Activated CD8-positive, alpha-beta memory T cell treated with anti-CD3 and anti-CD28 coated beads, Interleukin-2, amount 50 U/mL, for 1 hour (primary cell): ENCODE data around the gene PCYT2.

Source experiments
- DNase-seq: peaks from one replicate; pipeline ENCODE4 v3.0.0-alpha.2; 2020; ENCODE audit errors: extremely low read depth

The PCYT2 gene

DNA sequence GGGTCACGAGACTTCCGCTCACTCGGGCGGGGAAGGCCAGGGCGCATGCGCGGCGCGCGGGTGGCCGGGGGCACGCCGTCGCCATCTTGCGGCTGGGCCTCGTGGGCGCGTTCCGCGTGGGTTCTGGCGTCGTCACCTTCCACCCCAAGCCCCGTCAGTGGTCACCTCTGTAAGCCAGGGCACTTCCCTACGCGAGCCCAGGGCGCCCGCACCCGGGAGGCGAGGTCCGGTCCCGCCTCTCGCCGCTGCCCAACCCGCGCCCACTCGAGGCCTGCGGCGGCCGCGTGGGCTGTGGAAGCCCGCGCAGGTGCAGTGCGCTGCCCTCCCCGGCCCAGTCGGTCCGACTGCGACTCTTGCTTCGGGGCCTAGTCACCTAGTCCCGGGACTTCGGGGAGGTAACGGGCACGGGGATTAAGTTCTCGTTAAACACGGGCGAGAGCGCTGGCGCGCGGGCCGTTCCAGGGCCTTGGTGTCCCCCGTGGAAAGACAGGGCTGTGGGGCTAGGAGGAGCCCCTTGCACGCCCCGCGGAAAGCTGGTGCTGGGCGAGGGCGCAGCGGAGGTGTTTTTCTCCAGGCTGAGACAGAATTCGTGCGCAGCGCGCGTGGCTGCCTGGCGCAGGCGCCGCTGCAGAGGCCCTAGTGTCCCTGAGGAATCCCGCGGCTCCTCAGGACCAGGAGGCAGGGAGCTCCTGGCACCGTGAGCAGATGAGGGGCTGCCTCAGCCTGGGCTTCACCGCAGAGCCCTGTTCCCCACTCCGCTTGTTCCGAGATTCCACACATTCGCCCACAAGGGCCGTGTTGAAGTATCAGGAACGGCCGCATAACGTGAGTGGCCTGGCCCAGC, 39.6 kb downstream of the PCYT2 start:
- DNase-seq: peak; percentile 89

DNA sequence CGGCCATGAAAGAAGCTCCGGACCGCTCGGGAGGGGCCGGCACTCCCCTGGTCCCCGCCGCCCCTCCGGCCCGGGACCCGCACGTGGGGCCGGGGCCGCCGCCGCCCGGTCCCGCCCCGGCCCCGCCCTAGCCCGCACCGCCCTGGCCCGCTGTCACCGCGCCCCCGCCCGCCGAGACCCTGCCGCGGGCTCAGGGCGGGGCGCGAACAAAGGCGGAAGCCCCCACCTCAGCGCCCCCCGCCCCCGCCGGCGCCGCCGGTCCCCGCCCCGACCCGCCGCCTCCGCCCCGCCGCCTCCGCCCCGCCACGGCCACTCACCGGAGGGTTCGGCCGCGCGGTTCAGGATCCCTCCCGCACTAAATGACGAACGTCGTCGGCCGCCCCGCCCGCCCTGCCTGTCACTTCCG, 40.2 kb downstream of the PCYT2 start, which contains the start of gene ARHGDIA:
Gene ARHGDIA, minus strand, starts transcription at position 357 of the 406 bp plus-strand sequence. CDS start 1,407 bp downstream, outside the sequence.
- DNase-seq: no peak

DNA sequence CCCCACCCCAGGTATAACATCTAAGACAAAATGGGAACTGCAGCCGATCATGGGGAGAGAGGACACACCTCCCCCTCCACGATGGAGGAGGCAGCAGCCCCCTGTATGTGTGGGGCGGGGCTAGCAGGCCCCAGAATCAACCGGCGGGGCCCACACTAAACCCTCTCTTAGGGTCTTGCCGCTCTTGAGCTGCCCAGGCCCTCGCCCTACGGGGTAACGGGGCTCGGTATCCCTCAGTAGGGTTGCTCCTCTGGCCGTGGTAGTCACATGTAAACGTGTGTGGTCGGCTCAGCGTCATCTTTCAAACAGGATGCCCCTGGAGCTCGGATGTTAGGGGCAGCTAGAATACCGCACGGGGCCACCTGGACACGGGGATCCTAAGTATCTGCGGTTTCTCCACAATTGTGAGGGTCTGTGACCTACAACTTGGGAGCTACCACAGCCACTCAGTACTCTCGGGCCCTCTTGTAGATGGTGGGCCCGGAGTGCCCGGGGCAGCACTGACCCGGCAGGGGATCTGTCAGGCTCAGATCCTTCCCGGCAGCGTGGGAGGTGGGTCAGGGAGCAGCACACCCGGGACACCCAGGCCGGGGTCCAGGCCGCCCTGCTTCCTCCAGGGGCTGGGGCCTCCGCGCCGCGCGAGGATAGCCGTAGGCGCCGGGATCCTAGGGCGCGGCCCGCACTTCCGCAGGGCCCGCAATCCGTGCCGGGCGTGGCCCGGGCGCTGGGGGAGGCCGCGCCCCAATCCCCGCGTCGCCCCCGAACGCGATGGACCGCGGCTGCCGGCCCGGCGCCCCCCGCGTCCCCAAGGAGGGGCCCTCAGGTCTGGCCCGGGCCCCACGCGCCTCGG, 40.8 kb downstream of the PCYT2 start:
- DNase-seq: no peak

DNA sequence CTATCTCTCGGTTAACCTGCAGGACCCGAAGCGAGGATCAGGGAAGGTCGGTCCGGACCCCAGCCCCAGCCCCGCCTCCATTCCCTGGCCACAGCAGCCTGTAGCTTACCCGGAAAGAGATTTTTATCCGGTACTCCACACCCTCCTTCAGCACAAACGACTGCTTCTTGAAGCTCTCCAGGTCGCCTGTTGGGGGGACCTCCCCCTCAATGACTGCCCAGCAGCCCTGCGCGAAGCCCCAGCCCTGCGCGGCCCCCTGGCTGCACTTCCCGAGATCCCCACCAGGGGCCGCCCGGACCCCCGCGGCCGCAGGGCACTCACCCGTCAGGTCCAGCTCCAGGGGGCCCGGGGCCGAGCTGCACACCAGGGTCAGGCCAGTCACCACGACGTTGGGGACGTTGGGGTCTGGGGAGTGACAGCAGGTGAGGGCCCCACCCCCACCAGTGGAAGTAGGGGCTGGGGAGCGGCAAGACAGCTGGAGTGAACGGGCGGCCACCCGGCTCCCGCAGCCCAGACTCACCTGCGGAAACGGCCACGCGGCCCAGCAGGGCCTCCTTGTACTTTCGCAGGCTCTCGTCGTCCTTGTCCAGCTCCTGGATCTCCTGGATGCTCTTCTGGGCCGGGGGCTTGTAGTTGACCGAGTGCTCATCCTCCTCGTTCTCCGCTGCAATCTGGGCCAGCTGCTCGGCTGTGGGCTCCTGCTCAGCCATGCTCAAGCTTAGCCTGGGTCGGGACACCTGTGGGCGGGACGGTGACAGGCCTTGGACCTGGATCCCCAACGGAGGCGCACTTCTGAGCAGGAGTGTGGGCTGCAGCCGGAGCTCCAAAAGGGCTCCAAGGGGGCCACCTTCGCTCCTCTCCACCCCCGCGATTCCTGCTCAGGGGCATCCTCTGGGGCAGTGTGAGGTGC, 41.7 kb downstream of the PCYT2 start:
- DNase-seq: no peak

DNA sequence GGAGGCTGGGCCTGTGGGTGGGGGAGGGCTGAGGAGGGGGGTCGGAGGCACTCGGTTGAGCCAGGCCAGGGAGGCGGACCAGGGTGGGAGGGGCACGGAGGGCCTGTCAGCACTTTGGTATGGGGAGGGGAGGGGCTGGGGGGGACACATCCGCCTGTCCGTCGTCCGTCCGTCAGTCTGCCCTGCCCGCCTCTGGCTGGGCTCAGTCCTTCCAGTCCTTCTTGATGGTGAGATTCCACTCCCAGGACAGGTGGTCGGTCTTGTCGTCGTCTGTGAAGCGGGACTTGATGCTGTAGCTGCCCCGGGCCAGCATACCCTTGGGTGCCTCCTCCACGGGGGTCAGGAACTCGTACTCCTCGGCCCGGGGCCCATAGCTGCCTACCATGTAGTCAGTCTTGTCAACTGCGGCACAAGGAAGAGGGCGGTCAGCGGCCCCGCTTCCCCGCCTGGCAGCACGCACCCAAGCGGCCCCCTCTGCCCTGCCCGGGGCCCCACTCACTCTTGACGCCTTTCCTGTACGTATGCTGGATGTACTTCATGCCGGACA, 42.5 kb downstream of the PCYT2 start:
- DNase-seq: no peak

DNA sequence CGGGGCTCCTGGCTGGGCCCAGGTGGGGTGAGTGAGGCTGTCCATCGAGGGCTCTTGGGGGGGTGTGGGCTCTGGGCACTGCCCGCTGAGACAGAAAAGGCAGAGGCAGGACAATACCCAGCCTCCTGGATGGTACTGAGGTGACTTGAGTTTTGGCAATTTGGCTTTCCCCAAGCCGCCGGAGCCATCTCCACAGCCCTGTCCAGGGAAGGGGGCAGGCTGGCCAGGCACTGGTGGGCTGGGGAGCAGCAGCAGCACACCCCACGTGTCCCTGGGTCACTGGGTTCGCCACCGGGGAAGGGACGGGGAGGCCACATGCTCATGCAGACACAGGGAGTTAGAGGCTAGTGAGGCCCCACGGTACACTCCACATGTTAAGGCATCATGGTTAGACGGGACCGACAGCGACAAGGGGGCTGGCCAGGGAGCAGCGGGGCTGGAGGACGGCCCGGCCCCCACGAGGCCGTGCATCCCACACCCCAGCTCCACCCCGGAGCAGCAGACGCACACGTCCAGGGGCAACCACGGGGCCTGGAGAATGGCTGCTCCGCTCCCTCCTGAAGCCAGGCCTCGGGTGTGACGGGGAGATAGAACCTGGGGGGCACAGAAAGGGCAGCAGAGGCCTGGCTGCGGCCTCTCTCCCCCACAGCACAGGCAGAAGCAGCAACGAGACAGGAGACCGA, 43.1 kb downstream of the PCYT2 start:
- no peak for DNase-seq

DNA sequence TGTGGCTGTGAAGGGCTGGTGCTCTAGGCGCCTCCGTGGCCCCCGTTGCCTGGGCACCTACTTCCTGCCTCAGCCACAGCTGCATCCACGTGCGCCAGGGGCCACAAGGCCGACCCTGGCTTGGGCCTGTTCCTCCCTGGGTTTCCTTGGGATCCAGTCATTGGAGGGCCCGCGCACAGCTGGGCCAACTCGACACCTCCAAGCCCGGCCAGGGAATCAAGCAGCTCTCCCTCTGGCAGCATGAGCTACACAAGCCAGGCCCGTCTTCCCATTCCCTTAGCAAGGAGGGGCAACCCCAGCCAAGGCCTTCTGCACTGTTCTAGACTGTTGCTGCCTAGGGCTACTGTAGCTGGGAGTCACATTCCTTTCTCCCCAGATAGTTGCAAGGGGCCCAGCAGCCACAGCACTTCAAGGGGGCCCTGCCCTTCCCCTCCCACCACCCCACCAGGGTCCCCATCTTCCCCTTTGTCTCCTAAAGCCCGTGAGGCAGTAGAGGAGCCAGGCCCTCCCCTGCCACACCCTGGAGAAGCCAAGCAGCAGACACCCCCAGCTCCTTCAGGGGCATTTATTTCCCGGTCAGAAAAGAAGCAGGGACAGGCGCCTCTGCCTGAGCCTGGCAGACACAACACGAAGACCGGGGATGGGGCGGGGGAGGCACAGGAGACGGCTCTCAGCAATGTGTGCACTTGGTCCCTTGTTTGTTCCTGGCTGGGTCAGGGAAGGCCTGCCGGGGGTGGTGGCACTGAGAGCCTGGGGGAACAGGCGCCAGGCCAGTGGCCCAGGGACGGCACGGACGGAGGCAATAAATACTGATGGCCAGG, 43.8 kb downstream of the PCYT2 start:
- no peak for DNase-seq

DNA sequence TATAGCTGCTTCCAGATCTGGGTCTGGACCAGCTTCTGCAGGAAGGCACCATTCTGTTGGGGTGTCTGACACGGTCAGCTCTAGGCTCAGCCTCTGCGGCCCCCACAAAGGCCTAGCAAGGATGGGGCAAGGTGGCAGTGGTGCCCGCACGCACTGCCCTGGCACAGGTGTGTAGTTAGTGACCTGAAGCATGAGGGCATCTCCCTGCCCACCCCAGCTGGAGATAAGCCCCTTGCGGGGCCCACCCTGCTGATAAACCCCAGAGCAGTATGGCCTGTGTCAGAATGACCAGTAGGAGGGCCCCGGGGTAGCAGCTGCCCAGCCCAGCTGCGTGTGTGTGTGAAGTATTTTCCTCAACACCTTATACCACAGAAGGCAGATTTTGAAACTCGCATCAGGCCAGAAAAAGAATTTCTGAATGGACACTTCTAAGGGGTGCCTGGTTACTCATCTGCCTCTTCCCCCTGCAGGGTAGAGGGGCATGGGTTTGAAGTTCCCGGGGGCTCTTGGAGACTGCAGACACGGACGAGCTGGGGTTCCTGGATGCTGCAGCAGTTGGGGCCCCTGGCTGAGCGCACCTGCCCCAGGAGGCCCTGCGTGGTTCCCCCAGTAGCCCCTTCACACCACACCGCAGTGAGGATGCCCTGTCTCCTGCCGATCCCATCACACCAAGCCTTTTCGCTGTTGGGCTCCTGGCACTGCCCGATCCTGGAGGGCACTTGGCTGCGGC, 44.6 kb downstream of the PCYT2 start:
- DNase-seq: no peak

DNA sequence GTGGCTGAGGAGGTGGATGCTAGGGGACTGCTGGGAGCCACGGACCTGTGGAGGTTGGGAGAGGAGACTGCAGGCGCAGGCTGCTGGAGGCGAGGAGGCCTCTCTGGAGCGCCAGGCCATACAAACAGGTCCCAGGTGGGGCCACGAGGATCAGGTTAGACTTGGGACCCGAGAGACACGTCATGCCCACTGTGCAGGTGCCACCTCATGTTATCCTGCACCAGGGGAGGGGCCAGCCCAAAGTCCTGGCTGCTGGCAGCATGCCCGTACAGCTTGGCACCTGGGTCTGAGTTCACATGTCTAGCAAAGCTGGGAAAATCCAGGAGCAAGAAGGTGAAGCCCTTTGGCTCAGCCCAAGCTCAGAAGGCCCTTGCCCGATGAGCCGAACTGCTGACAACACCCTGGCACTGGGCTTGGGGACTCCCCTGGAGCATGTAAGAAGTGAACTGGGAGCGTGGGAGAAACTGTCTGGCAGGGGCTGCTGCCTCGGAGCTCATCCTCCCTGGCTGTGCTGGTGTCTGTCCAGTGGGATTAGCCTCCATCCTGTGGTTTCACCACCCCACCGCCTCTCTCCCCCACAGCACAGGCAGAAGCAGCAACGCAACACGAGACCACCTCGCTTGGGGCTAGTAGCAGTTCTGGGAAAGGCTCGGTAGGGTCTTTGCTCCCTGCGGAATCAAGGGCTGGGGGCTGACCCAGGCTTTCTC, 45.3 kb downstream of the PCYT2 start:
- no peak for DNase-seq

DNA sequence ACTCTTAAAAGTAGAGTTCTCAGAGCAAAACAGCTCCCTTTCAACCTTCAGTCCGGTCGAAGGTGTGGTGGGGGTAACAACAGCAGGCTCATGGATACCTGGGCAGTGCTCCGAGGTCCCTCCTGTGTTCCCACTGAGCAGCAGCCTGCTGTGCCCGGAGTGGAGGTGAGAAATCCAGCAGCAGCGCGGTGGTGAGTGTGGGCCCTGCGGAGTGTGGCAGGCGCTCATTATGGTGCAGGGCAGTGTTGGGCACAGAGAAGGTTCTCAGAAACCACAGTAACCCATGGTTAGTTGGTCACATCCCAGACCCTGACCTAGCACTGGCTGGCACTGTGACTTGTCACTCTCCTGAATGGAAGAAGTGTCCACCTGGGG, 45.9 kb downstream of the PCYT2 start:
- DNase-seq: no peak

DNA sequence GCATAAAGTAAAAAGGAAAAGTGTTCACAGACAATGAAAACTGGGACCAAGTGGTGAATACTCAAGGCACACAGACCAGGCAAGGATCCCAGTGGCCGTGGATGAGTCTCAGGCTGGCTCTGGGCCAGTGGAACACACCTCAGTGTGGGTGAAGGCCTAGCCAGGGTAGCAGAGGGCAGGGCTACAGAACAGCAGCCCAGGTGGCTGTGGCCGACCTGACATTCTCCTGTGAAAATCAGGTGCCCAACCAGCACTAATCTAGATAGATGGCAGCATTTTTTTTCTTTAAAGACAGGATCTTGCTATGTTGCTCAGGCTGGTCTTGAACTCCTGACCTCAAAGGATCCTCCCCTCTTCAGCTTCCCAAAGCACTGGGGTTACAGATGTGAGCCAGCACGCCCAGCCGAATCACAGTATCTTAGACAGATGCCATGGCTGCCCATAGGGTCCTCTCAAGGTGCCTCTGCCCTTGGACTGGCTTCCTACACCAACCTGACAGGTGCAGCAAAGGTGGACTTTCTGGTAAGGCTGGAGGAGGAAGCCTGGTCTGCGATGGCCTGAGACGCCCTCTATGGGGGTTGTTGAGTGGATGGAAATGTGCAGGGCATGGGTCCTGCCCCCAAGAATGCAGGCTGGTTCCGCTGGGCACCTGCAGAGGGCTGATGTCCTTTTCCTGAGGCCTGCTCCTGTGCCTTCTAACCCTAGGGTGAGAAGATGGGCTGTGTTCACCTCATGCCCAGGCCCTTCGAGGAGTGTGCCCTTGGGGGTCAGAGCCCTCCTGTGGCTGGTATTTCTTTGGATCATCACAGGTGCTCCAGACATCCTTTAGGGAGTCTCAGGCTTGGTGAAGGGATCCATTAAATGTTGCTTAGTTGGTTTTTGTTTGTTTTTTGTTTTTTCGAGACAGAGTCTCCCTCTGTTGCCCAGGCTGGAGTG, 47.1 kb downstream of the PCYT2 start:
- DNase-seq: no peak

DNA sequence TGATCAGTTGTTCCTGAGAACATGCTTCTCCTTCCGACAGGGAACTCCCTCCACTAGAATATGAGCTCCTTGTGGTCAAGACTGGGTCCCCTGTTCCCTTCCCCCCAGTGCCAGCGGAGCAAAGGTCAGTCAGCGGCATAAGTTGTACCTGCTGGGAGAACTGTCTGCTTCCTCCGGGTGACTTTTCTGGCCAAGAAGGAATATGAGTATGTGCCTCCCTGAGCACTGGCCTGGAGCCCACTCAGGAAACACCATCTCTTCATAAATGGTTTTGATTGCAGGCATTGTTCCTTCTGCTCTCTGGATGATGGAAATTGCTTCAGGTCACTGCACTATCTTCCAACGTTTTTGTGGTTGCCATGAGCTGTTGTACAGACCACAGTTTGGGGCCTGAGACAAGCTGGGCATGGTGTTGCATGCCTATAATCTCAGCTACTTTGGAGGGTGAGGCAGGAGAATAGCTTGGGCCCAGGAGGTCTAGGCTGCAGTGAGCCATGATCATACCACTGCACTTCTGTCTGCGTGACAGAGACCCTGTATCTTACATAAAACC, 48.0 kb downstream of the PCYT2 start:
- no peak for DNase-seq

DNA sequence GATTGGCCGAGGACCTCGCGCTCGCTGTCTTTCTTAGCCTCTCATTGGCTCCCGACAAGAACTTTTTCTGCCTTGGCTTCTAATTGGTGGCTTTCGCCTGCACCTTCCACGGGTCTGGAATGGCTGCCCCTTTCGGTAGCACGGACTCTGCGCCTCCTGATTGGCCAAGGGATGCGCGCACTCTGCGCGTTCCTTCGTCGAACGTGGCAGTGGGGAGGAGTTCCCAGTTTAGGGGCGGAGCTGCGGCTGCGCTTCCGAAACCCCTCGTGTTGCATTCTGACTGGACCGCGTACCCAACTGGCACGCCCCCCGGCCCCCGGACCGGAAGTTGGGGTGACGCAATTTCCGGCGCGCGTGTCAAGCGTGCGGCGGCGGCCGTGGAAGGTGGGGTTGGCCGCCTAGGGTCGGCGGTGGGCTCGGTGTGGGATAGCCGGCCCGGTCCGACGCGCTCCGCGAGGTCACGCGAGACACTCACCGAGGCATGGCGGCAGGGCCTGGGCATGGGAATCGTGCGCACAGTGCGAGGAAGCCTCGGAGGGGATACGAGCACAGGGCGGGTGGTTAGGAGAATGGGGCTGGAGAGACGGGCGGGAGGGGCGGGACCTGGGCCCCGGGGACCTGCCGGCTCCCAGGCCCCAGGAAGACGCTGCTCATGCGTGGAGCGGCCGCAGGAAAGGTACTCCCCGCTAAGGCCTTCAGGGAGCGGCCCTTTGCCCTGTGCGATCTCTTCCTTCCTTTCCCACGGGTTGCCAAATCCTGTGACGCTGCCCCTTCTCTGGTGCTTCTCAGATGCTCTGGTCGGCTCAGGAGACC, 50.2 kb downstream of the PCYT2 start:
- peak; percentile 98 for DNase-seq

DNA sequence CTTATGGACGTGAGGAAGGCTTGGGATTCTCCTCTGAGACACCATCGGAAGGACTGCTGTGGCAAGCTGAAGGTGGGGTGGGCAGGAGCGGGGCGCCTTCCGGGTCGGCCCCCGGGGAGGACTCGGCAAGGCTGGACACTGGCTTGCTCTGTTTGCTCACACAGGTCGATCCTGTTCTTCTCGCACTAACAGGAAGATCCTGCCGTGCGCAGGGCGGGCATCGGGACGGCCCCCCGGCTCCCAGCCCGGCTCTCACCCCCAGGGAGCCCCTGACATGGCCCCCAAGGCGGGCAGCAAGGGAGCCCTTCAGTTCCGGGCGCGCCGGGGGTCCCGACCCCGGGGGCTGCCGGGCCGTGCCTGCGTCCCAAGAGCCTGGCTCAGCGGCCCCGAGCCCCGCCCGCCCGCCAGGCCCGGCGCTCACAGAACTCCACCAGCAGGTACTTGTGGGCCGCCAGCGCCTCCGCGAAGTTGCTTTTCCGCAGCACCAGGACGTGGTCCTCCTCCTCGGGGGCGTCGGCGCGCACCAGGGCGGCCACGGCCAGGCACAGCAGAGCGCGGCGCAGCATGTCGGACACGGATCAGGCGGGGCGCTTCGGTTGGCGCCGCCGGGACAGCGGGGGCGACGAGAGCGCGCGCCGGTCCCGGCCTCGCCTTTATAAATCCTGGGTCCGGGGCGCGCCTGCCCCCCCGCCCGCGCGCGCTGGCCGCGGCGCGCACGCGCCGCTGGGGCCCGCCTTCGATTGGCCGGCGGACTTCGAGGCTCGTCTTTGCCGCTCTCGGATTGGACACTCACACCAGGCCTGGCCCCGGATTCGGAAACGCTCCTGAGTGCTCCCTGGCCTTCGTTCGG, 51.1 kb downstream of the PCYT2 start, which contains the start of gene P4HB:
Gene P4HB, minus strand, starts transcription at position 630 of the 850 bp plus-strand sequence. Its CDS starts 64 bp downstream, at position 566.
- no peak for DNase-seq
